HCT116 (cell line): ENCODE data around the gene RABL3. TPM values are rescaled to one million over a fixed set of nuclear protein-coding genes. Genes with fewer than 3 reads are reported as not detected.

Experiments used
- ATAC-seq: fragments of 200-7000 bp; cut with Tn5 transposase; 2 replicates; pipeline ENCODE4 v1.9.1; 2020; ENCODE audit warnings: mild to moderate bottlenecking, moderate library complexity
- BruUV-seq: library from RNA; stranded (reverse); fragments of 400-500 nt; replicated peaks from 2 replicates; lab custom pipeline; 2021; lab: Mats Ljungman, UMichigan
- CTCF ChIA-PET: fragments of 300-600 bp; sonication (Branson Sonifier 250); formaldehyde crosslinking; loops from one replicate; lab custom pipeline; 2021; ENCODE audit warnings: antibody characterized with exemption; lab: Charles Lee
- POLR2A ChIA-PET: fragments of 300-600, 350-600 bp; sonication (Branson Sonifier 250); formaldehyde crosslinking; loops from one replicate; lab custom pipeline; 2021; ENCODE audit warnings: antibody characterized with exemption; lab: Charles Lee
- RAD21 ChIA-PET, 2 experiments: fragments of 300-600 bp; sonication (Branson Sonifier 250); formaldehyde crosslinking; loops; one replicate each; lab custom pipeline; 2023; ENCODE audit warnings: low total read pairs in 2 of 2; ENCODE audit not compliant: uncharacterized antibody in 2 of 2, unreplicated experiment in 2 of 2, low non-redundant PET in 1 of 2; lab: Charles Lee
- DNase-seq: peaks from one replicate; pipeline ENCODE4 v3.0.0-alpha.2; 2010; ENCODE audit warnings: low read depth, low spot score
- H2AFZ ChIP-seq: fragments of 200-600 bp; shearing (Covaris generic), sonication (generic); 2 replicates; pipeline ENCODE4 v1.6.1; 2017; ENCODE audit warnings: low read depth, mixed run types, mixed read lengths, antibody characterized with exemption, low read length; ENCODE audit not compliant: poor library complexity, severe bottlenecking
- H3K27ac ChIP-seq: 2 replicates; pipeline ENCODE4 v1.5.1; 2012; ENCODE audit warnings: low read depth, low read length
- H3K27me3 ChIP-seq: fragments of 200-600 bp; sonication (generic); 2 replicates; pipeline ENCODE4 v1.6.1; 2016; ENCODE audit warnings: mixed run types, low read length, mixed read lengths; ENCODE audit not compliant: insufficient read depth
- H3K36me3 ChIP-seq, 2 experiments: fragments of 200-500 bp in 1 of 2; fragments of 200-600 bp in 1 of 2; sonication (Bioruptor generic) in 1 of 2; sonication (generic) in 1 of 2; 2 replicates each; pipeline versions ENCODE4 v1.5.1 to v1.6.1; 2014 to 2016; ENCODE audit warnings: low read length in 2 of 2, inconsistent platforms in 1 of 2, mixed read lengths in 1 of 2, mixed run types in 1 of 2; ENCODE audit not compliant: insufficient read depth in 2 of 2, control insufficient read depth in 1 of 2
- H3K4me1 ChIP-seq, 2 experiments: fragments of 200-600 bp in 1 of 2; sonication (generic) in 1 of 2; 2 replicates each; pipeline versions ENCODE4 v1.5.1 to v1.6.1; 2012 to 2017; ENCODE audit warnings: low read length in 2 of 2, inconsistent platforms in 1 of 2, mild to moderate bottlenecking in 1 of 2, mixed read lengths in 1 of 2, mixed run types in 1 of 2, moderate library complexity in 1 of 2; ENCODE audit not compliant: insufficient read depth in 2 of 2, control insufficient read depth in 1 of 2
- H3K4me2 ChIP-seq: fragments of 200-600 bp; sonication (generic); 2 replicates; pipeline ENCODE4 v1.6.1; 2017; ENCODE audit warnings: mixed run types, low read length, mixed read lengths
- H3K4me3 ChIP-seq, 2 experiments: fragments of 200-600 bp in 1 of 2; sonication (generic) in 1 of 2; replicated peaks in 1 of 2; 2 replicates each; pipeline ENCODE4 v1.5.1; 2011 to 2016; ENCODE audit warnings: low read length in 2 of 2, control low read depth in 1 of 2, low read depth in 1 of 2, mild to moderate bottlenecking in 1 of 2, mixed read lengths in 1 of 2, mixed run types in 1 of 2
- H3K79me2 ChIP-seq: fragments of 200-600 bp; sonication (generic); 2 replicates; pipeline ENCODE4 v1.6.1; 2017; ENCODE audit warnings: mild to moderate bottlenecking, mixed run types, low read length, moderate library complexity, mixed read lengths; ENCODE audit not compliant: insufficient read depth
- H3K9ac ChIP-seq: fragments of 200-600 bp; sonication (generic); 2 replicates; pipeline ENCODE4 v1.6.1; 2016; ENCODE audit warnings: low read length, mixed read lengths
- H3K9me2 ChIP-seq: fragments of 200-600 bp; sonication (generic), shearing (Covaris generic); 2 replicates; pipeline ENCODE4 v1.6.1; 2017; ENCODE audit warnings: mixed run types, mild to moderate bottlenecking, moderate library complexity; ENCODE audit not compliant: insufficient read depth
- H3K9me3 ChIP-seq, 2 experiments: fragments of 200-500 bp in 1 of 2; fragments of 200-600 bp in 1 of 2; sonication (Bioruptor generic) in 1 of 2; sonication (generic) in 1 of 2; 2 replicates each; pipeline ENCODE4 v1.6.1; 2014 to 2017; ENCODE audit warnings: low read length in 2 of 2, mixed read lengths in 2 of 2, inconsistent platforms in 1 of 2, low read depth in 1 of 2, mild to moderate bottlenecking in 1 of 2, mixed run types in 1 of 2, moderate library complexity in 1 of 2; ENCODE audit not compliant: control insufficient read depth in 1 of 2, insufficient read depth in 1 of 2
- H4K20me1 ChIP-seq: fragments of 200-600 bp; sonication (generic), shearing (Covaris generic); 2 replicates; pipeline ENCODE4 v1.6.1; 2017; ENCODE audit warnings: mixed run types, mild to moderate bottlenecking, moderate library complexity; ENCODE audit not compliant: insufficient read depth
- CEBPB ChIP-seq: IDR thresholded peaks from 2 replicates; pipeline ENCODE4 v1.6.1; 2012; ENCODE audit warnings: low read depth
- ELF1 ChIP-seq: IDR thresholded peaks from 2 replicates; pipeline ENCODE4 v1.6.1; 2012; ENCODE audit warnings: low read depth, borderline replicate concordance
- EZH2 ChIP-seq: fragments of 200-600 bp; sonication (generic); IDR thresholded peaks from 2 replicates; pipeline ENCODE4 v1.6.1; 2017; ENCODE audit warnings: antibody characterized with exemption, mixed run types
- FOSL1 ChIP-seq: IDR thresholded peaks from 2 replicates; pipeline ENCODE4 v1.6.1; 2012; ENCODE audit warnings: low read depth
- POLR2AphosphoS5 ChIP-seq: IDR thresholded peaks from 2 replicates; pipeline ENCODE4 v1.6.1; 2011; ENCODE audit warnings: mild to moderate bottlenecking, low read depth, low read length, moderate library complexity
- RAD21 ChIP-seq: IDR thresholded peaks from 2 replicates; pipeline ENCODE4 v1.6.1; 2012; ENCODE audit warnings: low read depth, mild to moderate bottlenecking
- SRF ChIP-seq: IDR thresholded peaks from 2 replicates; pipeline ENCODE4 v1.6.1; 2012; ENCODE audit warnings: low read depth
- intact Hi-C: fragments of 100-400 bp; cut with micrococcal nuclease; formaldehyde crosslinking; loops from 2 replicates; pipeline ENCODE4 v1.10.0; 2022
- total RNA-seq: library from RNA; stranded (reverse); gene quantifications from one replicate; pipeline ENCODE4 v1.2.1, GENCODE V29; 2021; ENCODE audit not compliant: unreplicated experiment
- TF ChIP-seq, protein P1 (sequence below): IDR thresholded peaks from 2 replicates; pipeline ENCODE4 v1.6.1; 2012
- TF ChIP-seq, protein P2 (sequence below), 3 experiments: fragments of 200-600 bp in 1 of 3; sonication (generic) in 1 of 3; IDR thresholded peaks in 2 of 3; conservative IDR thresholded peaks in 1 of 3; 2 replicates each; pipeline ENCODE4 v1.5.1; 2012 to 2017; ENCODE audit warnings: low read depth in 2 of 3, low read length in 2 of 3, antibody characterized with exemption in 1 of 3, borderline replicate concordance in 1 of 3, control low read depth in 1 of 3, mild to moderate bottlenecking in 1 of 3, mixed read lengths in 1 of 3, mixed run types in 1 of 3, moderate library complexity in 1 of 3; ENCODE audit not compliant: insufficient read depth in 1 of 3
- TF ChIP-seq, protein P3 (sequence below): IDR thresholded peaks from 2 replicates; pipeline ENCODE4 v1.6.1; 2011; ENCODE audit warnings: mild to moderate bottlenecking, low read length, moderate library complexity; ENCODE audit not compliant: insufficient replicate concordance; ENCODE audit errors: extremely low read depth

The RABL3 gene
- total RNA-seq, 1 experiment from 2014 or later: 23.8 TPM

DNA sequence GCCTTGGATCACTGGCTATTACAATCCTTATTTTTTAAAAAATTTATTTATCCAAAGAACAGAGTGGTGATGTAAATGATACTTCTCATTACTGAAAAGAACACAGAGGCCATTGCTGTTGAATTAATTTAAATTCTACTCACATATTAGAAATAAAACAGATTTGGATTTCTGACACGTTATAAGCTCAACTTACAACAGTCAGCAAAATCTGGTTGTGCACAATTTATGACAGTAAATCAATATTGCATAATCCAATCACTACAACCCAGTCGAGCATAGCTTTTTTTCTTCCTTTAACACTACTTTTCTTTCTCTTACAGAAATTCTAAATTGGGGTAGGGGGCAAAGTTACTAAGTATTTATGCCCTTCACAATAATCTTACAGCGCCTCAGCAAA, 43.0 kb downstream of the RABL3 start (continued):
- TF ChIP-seq CEBPB (no peak), RAD21 (no peak), POLR2AphosphoS5 (no peak), ELF1 (no peak), FOSL1 (no peak), EZH2 (no peak)
- TF ChIP-seq, protein P1, sequence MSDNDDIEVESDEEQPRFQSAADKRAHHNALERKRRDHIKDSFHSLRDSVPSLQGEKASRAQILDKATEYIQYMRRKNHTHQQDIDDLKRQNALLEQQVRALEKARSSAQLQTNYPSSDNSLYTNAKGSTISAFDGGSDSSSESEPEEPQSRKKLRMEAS: no peak
- TF ChIP-seq, protein P2, sequence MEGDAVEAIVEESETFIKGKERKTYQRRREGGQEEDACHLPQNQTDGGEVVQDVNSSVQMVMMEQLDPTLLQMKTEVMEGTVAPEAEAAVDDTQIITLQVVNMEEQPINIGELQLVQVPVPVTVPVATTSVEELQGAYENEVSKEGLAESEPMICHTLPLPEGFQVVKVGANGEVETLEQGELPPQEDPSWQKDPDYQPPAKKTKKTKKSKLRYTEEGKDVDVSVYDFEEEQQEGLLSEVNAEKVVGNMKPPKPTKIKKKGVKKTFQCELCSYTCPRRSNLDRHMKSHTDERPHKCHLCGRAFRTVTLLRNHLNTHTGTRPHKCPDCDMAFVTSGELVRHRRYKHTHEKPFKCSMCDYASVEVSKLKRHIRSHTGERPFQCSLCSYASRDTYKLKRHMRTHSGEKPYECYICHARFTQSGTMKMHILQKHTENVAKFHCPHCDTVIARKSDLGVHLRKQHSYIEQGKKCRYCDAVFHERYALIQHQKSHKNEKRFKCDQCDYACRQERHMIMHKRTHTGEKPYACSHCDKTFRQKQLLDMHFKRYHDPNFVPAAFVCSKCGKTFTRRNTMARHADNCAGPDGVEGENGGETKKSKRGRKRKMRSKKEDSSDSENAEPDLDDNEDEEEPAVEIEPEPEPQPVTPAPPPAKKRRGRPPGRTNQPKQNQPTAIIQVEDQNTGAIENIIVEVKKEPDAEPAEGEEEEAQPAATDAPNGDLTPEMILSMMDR (IDR thresholded peaks at IDR 0.05 in 2 of 3, conservative IDR thresholded peaks at IDR 0.05 in 1 of 3; ENCODE audit: borderline replicate concordance in 1 of 3, insufficient read depth in 1 of 3, low read depth in 2 of 3, low read length in 2 of 3): no peak

DNA sequence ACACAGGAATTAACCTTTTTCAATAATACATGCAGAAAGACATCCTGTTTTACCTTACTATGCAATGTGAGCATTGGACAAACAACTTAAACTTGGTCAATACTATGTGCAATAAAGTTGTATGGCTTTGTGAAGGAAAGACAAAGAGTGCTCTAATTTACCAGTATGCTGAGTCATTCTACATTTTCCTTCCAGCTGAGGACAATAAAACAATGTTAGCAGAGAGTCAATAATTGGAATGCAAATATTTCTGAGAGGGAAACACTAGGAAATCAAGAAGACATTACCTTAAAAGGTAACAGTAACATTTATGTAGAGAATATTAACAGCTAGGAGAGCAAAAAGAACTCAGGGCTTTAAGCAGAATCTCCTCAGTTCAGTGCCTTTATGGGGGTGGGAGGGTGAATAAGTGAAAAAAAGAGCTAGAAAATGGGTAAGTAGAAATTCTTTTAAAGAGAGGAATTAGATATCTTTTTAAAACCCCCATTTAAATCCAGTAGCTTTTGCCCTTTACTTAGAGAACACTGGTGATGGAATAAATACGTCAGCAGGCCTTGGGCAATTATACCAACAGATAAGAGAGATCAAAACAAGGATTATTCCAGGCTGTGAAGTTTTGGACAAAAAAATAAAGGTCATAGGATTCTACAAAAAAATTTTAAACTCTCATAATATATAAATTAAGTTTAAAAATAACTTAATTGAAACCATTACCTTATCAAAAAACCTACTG, 48.7 kb downstream of the RABL3 start:
- DNase-seq (no peak), ATAC-seq (no peak)
- ChIA-PET POLR2A (interaction anchor here (2.0 kb wide), 1 partner anchor 15 kb away, joined by 9 read pairs; no protein-coding TSS in a partner anchor), CTCF (no interaction called here), RAD21 (no interaction called here)
- TF ChIP-seq FOSL1: peak; percentile 25; the same call in 1 of the 2 replicates
- TF ChIP-seq SRF: 0 out of 2 replicates have a peak, but pooled peaks have one; percentile 18
- TF ChIP-seq, protein P2 (IDR thresholded peaks at IDR 0.05 in 2 of 3, conservative IDR thresholded peaks at IDR 0.05 in 1 of 3; ENCODE audit: borderline replicate concordance in 1 of 3, insufficient read depth in 1 of 3, low read depth in 2 of 3, low read length in 2 of 3): no peak
- TF ChIP-seq, protein P3, sequence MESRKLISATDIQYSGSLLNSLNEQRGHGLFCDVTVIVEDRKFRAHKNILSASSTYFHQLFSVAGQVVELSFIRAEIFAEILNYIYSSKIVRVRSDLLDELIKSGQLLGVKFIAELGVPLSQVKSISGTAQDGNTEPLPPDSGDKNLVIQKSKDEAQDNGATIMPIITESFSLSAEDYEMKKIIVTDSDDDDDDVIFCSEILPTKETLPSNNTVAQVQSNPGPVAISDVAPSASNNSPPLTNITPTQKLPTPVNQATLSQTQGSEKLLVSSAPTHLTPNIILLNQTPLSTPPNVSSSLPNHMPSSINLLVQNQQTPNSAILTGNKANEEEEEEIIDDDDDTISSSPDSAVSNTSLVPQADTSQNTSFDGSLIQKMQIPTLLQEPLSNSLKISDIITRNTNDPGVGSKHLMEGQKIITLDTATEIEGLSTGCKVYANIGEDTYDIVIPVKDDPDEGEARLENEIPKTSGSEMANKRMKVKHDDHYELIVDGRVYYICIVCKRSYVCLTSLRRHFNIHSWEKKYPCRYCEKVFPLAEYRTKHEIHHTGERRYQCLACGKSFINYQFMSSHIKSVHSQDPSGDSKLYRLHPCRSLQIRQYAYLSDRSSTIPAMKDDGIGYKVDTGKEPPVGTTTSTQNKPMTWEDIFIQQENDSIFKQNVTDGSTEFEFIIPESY: no peak
- H3K4me3 ChIP-seq: no peak overlapping the region
- H2AFZ ChIP-seq: no peak overlapping the region
- H3K4me2 ChIP-seq: peak overlapping the region; percentile 44
- no peak overlapping the region for H3K27ac ChIP-seq
- peaks cover 7 to 9% of the 10 kb centered on the region in 2 experiments; a peak in 3 of 4 replicates for H3K4me1 ChIP-seq
- no peaks in the 10 kb centered on the region for H3K9me3 ChIP-seq
- H3K36me3 ChIP-seq: peaks cover 0 to 5% of the 10 kb centered on the region in 2 experiments; a peak in 1 of 4 replicates
- H3K9me2 ChIP-seq: no peaks in the 10 kb centered on the region
- no peaks in the 10 kb centered on the region for H4K20me1 ChIP-seq
- no peaks in the 10 kb centered on the region for H3K79me2 ChIP-seq
- 0 out of 2 replicates have a peak overlapping the region, but pooled peaks have one; percentile 22 for H3K9ac ChIP-seq
- intact Hi-C loops: no loop called here
- no peaks in the 10 kb centered on the region for H3K27me3 ChIP-seq
- no TSS peak for BruUV-seq
